Measurements from ENCODE around the gene WNK1. TPM values are rescaled to one million over a fixed set of nuclear protein-coding genes. Genes with fewer than 3 reads are reported as not detected.

Gene WNK1
- total and polyA plus RNA-seq, 2 donors (not counting 3 experiments of a cell fraction or from before 2014, with no cell fraction given): 46.3 to 108 TPM

DNA sequence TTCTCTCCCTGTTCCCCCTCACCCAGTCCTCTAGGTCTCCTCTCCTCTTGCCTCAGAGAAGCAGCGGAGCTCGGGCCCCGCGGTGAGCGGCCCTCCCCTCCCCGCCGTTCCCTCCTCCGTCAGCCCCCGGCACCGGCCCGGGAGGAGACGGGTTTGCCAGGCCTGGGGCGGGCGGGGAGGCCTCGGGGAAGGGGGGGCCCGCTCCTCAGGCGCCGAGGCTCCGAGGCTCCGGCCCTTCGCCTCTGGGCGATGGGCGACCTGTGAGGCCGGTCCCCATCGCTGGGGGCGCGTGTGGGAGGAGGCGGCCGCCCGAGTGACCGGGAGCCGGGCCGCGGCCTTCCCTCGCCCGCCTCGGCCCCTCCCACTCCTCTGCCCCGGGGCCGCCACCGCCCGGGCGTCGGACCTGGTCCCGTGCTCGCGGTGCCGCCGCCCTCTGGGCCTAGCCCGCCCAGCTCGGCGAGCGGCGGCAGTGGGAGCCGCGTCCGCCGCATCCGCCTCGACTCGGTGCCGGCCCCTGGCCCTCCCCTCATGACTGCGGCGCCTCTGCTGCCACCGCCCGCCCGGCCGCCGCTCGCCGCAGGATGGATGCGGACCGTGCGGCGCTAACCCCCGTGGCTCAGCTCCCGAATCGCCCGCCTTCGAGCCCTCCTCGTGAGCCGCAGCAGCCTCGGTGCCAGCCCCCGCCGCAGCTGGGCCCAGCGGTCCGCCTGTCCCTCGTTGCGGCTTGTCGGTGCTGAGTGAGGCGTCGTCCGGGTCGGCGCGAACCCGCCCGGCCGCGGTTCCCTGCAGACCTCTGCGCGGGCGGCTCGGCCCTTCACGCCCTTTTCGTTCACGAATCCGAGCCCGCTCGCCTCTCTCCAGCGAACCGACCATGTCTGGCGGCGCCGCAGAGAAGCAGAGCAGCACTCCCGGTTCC is 574 bp downstream of the WNK1 start:
- Histone ChIP-seq H2AFZ (ENCODE audit: low read depth, low read length) (peak overlapping the region; percentile 86), H3K4me2 (ENCODE audit: insufficient read depth, low read length) (peak overlapping the region; percentile 99), H3K9ac (replicated peaks; ENCODE audit: extremely low read depth, insufficient read depth, low read length) (peak overlapping the region; percentile 94), H3K36me3 (ENCODE audit: control insufficient read depth in 2 of 2, extremely low read depth in 1 of 2, insufficient read depth in 2 of 2, low read length in 2 of 2) (no peaks in the 10 kb centered on the region), H3K79me2 (ENCODE audit: control insufficient read depth, insufficient read depth, low read length) (peaks cover 53% of the 10 kb centered on the region), H3K9me1 (replicated peaks; ENCODE audit: control insufficient read depth, extremely low read depth, insufficient read depth, low read length) (no peaks in the 10 kb centered on the region), H3K4me3 (replicated peaks in 1 of 3; ENCODE audit: insufficient read depth in 1 of 3, low read depth in 1 of 3, low read length in 3 of 3) (peak overlapping the region; percentile 84 to 96 (median 96)), H4K20me1 (replicated peaks; ENCODE audit: control insufficient read depth, extremely low read depth, insufficient read depth, low read length) (peaks cover 18% of the 10 kb centered on the region), H3K4me1 (ENCODE audit: control insufficient read depth, extremely low read depth, insufficient read depth, low read length) (peaks cover 33% of the 10 kb centered on the region), H3K27ac (ENCODE audit: insufficient read depth, low read depth, low read length) (peak overlapping the region; percentile 81), H3K27me3 (ENCODE audit: control insufficient read depth in 2 of 2, insufficient read depth in 2 of 2, low read length in 2 of 2) (no peaks in the 10 kb centered on the region), H3K9me3 (replicated peaks; ENCODE audit: control insufficient read depth, insufficient read depth, low read length) (no peaks in the 10 kb centered on the region)
- peak; percentile 58 for DNase-seq (ENCODE audit: low read depth, low spot score)
- intact Hi-C loops (cut with micrococcal nuclease): loop anchor here (1.0 to 10.0 kb wide), 4 partner anchors 28 to 832 kb away; partner anchors contain the start of genes KDM5A and RAD52
- FAIRE-seq: no peak
- TF ChIP-seq EZH2 (IDR thresholded peaks at IDR 0.05; ENCODE audit: borderline replicate concordance, low read depth, low read length, severe bottlenecking) (no peak), MYC (IDR thresholded peaks at IDR 0.05; ENCODE audit: low read depth, low read length) (no peak), GATA2 (IDR thresholded peaks at IDR 0.05; ENCODE audit: insufficient read depth, insufficient read length, low read depth, low read length) (no peak), POLR2A (IDR thresholded peaks at IDR 0.05; ENCODE audit: low read depth, low read length) (peak; percentile 1), POLR2AphosphoS5 (IDR thresholded peaks at IDR 0.05; ENCODE audit: insufficient read depth, low read depth, low read length) (no peak), JUN (IDR thresholded peaks at IDR 0.05; ENCODE audit: borderline replicate concordance, insufficient read depth, insufficient read length, low read depth) (no peak), FOS (IDR thresholded peaks at IDR 0.05; ENCODE audit: borderline replicate concordance, insufficient read depth, low read length) (no peak)
- TF ChIP-seq, protein P1, sequence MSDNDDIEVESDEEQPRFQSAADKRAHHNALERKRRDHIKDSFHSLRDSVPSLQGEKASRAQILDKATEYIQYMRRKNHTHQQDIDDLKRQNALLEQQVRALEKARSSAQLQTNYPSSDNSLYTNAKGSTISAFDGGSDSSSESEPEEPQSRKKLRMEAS (IDR thresholded peaks at IDR 0.05; ENCODE audit: insufficient read depth, insufficient read length): no peak
- TF ChIP-seq, protein P2, sequence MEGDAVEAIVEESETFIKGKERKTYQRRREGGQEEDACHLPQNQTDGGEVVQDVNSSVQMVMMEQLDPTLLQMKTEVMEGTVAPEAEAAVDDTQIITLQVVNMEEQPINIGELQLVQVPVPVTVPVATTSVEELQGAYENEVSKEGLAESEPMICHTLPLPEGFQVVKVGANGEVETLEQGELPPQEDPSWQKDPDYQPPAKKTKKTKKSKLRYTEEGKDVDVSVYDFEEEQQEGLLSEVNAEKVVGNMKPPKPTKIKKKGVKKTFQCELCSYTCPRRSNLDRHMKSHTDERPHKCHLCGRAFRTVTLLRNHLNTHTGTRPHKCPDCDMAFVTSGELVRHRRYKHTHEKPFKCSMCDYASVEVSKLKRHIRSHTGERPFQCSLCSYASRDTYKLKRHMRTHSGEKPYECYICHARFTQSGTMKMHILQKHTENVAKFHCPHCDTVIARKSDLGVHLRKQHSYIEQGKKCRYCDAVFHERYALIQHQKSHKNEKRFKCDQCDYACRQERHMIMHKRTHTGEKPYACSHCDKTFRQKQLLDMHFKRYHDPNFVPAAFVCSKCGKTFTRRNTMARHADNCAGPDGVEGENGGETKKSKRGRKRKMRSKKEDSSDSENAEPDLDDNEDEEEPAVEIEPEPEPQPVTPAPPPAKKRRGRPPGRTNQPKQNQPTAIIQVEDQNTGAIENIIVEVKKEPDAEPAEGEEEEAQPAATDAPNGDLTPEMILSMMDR (IDR thresholded peaks at IDR 0.05; ENCODE audit: extremely low read depth in 1 of 2, insufficient read depth in 1 of 2, low read depth in 1 of 2, low read length in 2 of 2): peak in 1 of 2 donors; percentile 25
- dilution Hi-C loops (cut with MboI; ENCODE audit: extremely low pct_ligation_motif_present, low sequenced_read_pairs): no loop called here
- no TSS peak for BruUV-seq (replicated peaks)
- ChIA-PET POLR2A (interaction anchor here (0.6 to 1.1 kb wide), 5 partner anchors 62 to 183 kb away, joined by 3 to 6 read pairs (median 3); no protein-coding TSS in a partner anchor), CTCF (interaction anchor here (1.0 to 6.4 kb wide), 11 partner anchors 7 to 196 kb away, joined by 3 to 182 read pairs (median 28); partner anchors contain the start of gene RAD52)

Data from endothelial cell of umbilical vein (primary cell).